T-cell (primary cell): Measurements from ENCODE around the gene ZNF799. TPM values are rescaled to one million over a fixed set of nuclear protein-coding genes. Genes with fewer than 3 reads are reported as not detected.
"Not testable (repeated sequence)": the region's sequence is repeated elsewhere in the genome, so short reads cannot be mapped to it uniquely, and the experiment has no call there.

Experiments
- ATAC-seq, 4 experiments: fragments of 200-7000 bp in 3 of 4; fragments of 150-1000 bp in 1 of 4; cut with Tn5 transposase; replicated peaks in 1 of 4; 1 replicate in 3 of 4; 2 replicates in 1 of 4; pipeline ENCODE4 v1.10.0; 2021; ENCODE audit warnings: moderate library complexity in 3 of 4, mild to moderate bottlenecking in 2 of 4, moderate number of reproducible peaks in 1 of 4
- CTCF ChIA-PET, 2 donors: fragments of 300-600 bp; sonication (Branson Sonifier 250); formaldehyde crosslinking; loops; one replicate each; lab custom pipeline; 2022; ENCODE audit warnings: antibody characterized with exemption in 2 of 2; lab: Charles Lee
- POLR2A ChIA-PET, 2 donors: fragments of 300-600 bp; sonication (Branson Sonifier 250); formaldehyde crosslinking; loops; one replicate each; lab custom pipeline; 2022; ENCODE audit warnings: antibody characterized with exemption in 2 of 2; lab: Charles Lee
- DNase-seq, 35 experiments: peaks; one replicate each; pipeline versions ENCODE4 v3.0.0 to v3.0.0-alpha.2; 2013 to 2023
- H3K27ac ChIP-seq: one replicate; pipeline ENCODE4 v1.5.1; 2013; ENCODE audit warnings: low read length
- H3K27me3 ChIP-seq, 2 experiments: replicated peaks in 1 of 2; 1 replicate in 1 of 2; 2 replicates in 1 of 2; pipeline versions ENCODE4 v1.6.1 to v1.7.0; 2013; ENCODE audit warnings: low read length in 1 of 2, mixed read lengths in 1 of 2; ENCODE audit not compliant: control insufficient read depth in 2 of 2, insufficient read depth in 2 of 2; ENCODE audit errors: extremely low read depth in 1 of 2
- H3K36me3 ChIP-seq, 2 donors: 1 replicate in 1 of 2; 2 replicates in 1 of 2; pipeline versions ENCODE4 v1.6.1 to v1.7.0; 2013; ENCODE audit warnings: low read length in 1 of 2; ENCODE audit not compliant: control insufficient read depth in 2 of 2, insufficient read depth in 1 of 2; ENCODE audit errors: extremely low read depth in 1 of 2
- H3K4me1 ChIP-seq, 2 experiments: 1 replicate in 1 of 2; 2 replicates in 1 of 2; pipeline versions ENCODE4 v1.6.1 to v1.7.0; 2013; ENCODE audit warnings: low read length in 2 of 2, mixed read lengths in 1 of 2; ENCODE audit not compliant: insufficient read depth in 2 of 2, control insufficient read depth in 1 of 2; ENCODE audit errors: extremely low read depth in 1 of 2
- H3K4me3 ChIP-seq, 2 donors: 1 replicate in 1 of 2; 2 replicates in 1 of 2; pipeline versions ENCODE4 v1.5.1 to v1.7.0; 2013; ENCODE audit warnings: mild to moderate bottlenecking in 2 of 2, low read length in 1 of 2, moderate library complexity in 1 of 2; ENCODE audit not compliant: control insufficient read depth in 1 of 2; ENCODE audit errors: extremely low read depth in 1 of 2
- H3K9me3 ChIP-seq: 2 replicates; pipeline ENCODE4 v1.7.0; 2013
- H3K27ac Mint-ChIP-seq, 2 donors: one replicate each; pipeline ENCODE4 v1.8.0; 2020 to 2021; ENCODE audit warnings: mild to moderate bottlenecking in 2 of 2, mixed read lengths in 2 of 2
- H3K27me3 Mint-ChIP-seq, 2 donors: one replicate each; pipeline ENCODE4 v1.8.0; 2021 to 2022; ENCODE audit warnings: mixed read lengths in 2 of 2
- H3K36me3 Mint-ChIP-seq: one replicate; pipeline ENCODE4 v1.8.0; 2021; ENCODE audit warnings: mixed read lengths
- H3K4me1 Mint-ChIP-seq, 3 donors: one replicate each; pipeline ENCODE4 v1.8.0; 2020 to 2022; ENCODE audit warnings: mixed read lengths in 3 of 3, mild to moderate bottlenecking in 1 of 3
- H3K4me3 Mint-ChIP-seq, 3 donors: one replicate each; pipeline ENCODE4 v1.8.0; 2020 to 2022; ENCODE audit warnings: mild to moderate bottlenecking in 3 of 3, mixed read lengths in 3 of 3, moderate library complexity in 3 of 3
- H3K9me3 Mint-ChIP-seq, 3 donors: one replicate each; pipeline ENCODE4 v1.8.0; 2020 to 2022; ENCODE audit warnings: mixed read lengths in 3 of 3
- WGBS: methylation state at CpG from one replicate; pipeline ENCODE4 v1.1.5; 2013; ENCODE audit warnings: missing lambda C conversion rate; ENCODE audit not compliant: insufficient coverage; 5-methylcytosine and 5-hydroxymethylcytosine counted together
- total RNA-seq, 35 experiments: library from RNA in 6 of 35; stranded (reverse) in 6 of 35; fragments of 120-200 nt in 1 of 35; gene quantifications; one replicate each; pipeline versions ENCODE4 v1.2.1 to v1.2.4 and lab custom pipeline; 2013 to 2026

ZNF799 gene
- total RNA-seq, 5 donors from 2014 or later (not counting 1 experiment from before 2014, with no cell fraction given), result 2.2 to 9.8 (median 8.1) TPM

DNA sequence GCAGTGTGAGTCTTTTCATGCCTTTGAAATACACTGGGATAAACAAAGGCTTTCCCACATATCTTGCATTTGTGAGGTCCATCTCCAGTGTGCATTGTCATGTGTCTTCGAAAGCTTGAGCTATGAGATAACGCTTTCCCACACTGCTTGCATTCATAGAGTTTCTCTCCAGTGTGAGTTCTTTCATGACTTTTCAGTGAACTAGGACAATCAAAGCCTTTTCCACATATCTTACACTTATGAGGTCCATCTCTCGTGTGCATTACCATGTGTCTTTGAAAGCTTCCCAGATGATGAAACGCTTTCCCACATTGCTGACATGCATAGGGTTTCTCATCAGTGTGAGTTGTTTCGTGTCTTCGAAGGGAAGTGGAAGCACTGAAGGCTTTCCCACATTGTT, 9.9 kb downstream of the ZNF799 start:
- Histone ChIP-seq H3K4me3 (peak overlapping the region in 1 of 2 donors; percentile 1), H3K36me3 (peaks cover 0 to 18% of the 10 kb centered on the region in 2 donors)
- H3K4me1 Mint-ChIP-seq, H3K27me3 ChIP-seq, POLR2A ChIA-PET, H3K27ac ChIP-seq, H3K9me3 ChIP-seq, DNase-seq, ATAC-seq, H3K27me3 Mint-ChIP-seq, H3K4me1 ChIP-seq, H3K4me3 Mint-ChIP-seq, H3K27ac Mint-ChIP-seq, CTCF ChIA-PET: not testable (repeated sequence)
- 100% methylated on average over 2 of the region's 6 CpGs for WGBS
- H3K9me3 Mint-ChIP-seq, result peaks cover 11 to 42% (median 33%) of the 10 kb centered on the region in 3 donors
- peaks cover 73% of the 10 kb centered on the region for H3K36me3 Mint-ChIP-seq

DNA sequence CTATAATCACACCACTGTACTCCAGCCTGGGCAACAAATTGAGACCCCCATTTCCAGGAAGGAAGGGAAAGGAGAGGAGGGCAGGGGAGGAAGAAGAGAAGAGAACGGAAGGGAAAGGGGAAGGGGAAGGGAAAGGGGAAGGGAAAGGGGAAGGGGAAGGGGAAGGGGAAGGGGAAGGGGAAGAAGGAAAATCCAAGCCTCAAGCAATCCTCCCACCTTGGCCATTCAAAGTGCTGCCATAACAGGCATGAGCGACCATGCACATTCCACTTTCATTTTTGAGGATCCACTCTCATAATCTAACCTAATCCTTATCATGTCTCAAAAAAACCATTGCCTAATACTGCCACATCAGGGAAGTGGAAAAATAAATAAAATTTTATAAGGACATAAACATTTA, 14.7 kb downstream of the ZNF799 start:
- H3K27ac Mint-ChIP-seq, H3K4me3 Mint-ChIP-seq, H3K9me3 ChIP-seq, H3K27ac ChIP-seq, H3K36me3 ChIP-seq, H3K4me1 ChIP-seq, H3K27me3 ChIP-seq, H3K4me1 Mint-ChIP-seq, H3K4me3 ChIP-seq, ATAC-seq, DNase-seq, H3K27me3 Mint-ChIP-seq, POLR2A ChIA-PET: not testable (repeated sequence)
- H3K36me3 Mint-ChIP-seq, result peaks cover 46% of the 10 kb centered on the region
- no CpG with 5 or more reads among the region's 2 CpGs for WGBS
- H3K9me3 Mint-ChIP-seq, result peaks cover 3 to 36% (median 21%) of the 10 kb centered on the region in 3 donors
- CTCF ChIA-PET, result interaction anchor here in 1 of 2 donors (0.6 kb wide), 1 partner anchor 287 kb away, joined by 3 read pairs; no protein-coding TSS in a partner anchor

DNA sequence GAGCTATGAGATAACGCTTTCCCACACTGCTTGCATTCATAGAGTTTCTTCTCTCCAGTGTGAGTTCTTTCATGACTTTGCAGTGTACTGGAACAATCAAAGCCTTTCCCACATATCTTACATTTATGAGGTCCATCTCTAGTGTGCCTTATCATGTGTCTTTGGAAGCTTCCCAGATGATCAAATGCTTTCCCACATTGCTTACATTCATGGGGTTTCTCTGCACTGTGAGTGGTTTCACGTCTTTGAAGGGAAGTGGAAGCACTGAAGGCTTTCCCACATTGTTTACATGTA, 20.7 kb downstream of the ZNF799 start:
- no CpG with 5 or more reads among the region's 2 CpGs for WGBS
- no peak overlapping the region for H3K4me3 ChIP-seq

DNA sequence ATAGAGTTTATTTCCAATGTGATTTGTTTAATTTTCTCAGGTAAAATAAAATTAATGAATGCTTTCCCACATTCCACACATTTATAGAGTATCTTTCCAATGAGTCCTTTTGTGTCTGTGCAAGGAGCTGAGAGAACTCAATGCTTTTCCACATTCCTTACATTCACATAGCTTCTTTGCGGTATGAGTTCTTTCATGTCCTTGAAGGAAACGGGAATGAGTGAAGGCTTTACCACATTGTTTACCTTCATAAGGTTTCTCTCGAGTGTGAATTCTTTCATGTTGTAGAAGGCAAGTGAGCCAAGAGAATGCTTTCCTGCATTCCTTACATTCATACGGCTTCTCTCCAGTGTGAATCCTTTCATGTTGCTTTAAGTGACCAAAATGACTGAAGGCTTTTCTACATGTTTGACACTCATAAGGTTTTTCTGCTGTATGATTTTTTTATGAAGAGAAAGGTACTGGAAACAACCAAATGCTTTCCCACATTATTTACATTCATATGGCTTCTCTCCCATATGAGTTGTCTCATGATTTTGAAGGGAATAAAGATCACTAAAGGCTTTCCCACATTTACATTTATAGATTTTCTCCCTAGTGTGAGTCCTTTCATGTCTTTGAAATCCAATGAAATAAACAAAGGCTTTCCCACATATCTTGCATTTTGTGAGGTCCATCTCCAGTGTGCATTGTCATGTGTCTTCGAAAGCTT, 21.2 kb downstream of the ZNF799 start:
- Mint-ChIP-seq H3K9me3 (peaks cover 8 to 51% (median 41%) of the 10 kb centered on the region in 3 donors), H3K36me3 (peaks cover 45% of the 10 kb centered on the region), H3K27ac (no peak overlapping the region), H3K27me3 (no peaks in the 10 kb centered on the region), H3K4me1 (no peaks in the 10 kb centered on the region), H3K4me3 (no peak overlapping the region)
- Histone ChIP-seq H3K27ac (no peak overlapping the region), H3K36me3 (peaks cover 3 to 6% of the 10 kb centered on the region in 2 donors), H3K4me1 (no peaks in the 10 kb centered on the region), H3K27me3 (no peaks in the 10 kb centered on the region), H3K9me3 (peaks cover 2% of the 10 kb centered on the region), H3K4me3 (no peak overlapping the region)
- CTCF ChIA-PET, result no interaction called here
- no peak for DNase-seq
- POLR2A ChIA-PET, result no interaction called here
- WGBS, result 100% methylated on average over 1 of the region's 5 CpGs
- ATAC-seq, result no peak

More for the DNA sequence above, 20.7 kb downstream of the ZNF799 start:
- POLR2A ChIA-PET, result no interaction called here
- Histone ChIP-seq H3K27ac (no peak overlapping the region), H3K36me3 (peaks cover 3 to 6% of the 10 kb centered on the region in 2 donors), H3K27me3 (no peaks in the 10 kb centered on the region), H3K4me1 (no peaks in the 10 kb centered on the region), H3K9me3 (peaks cover 2% of the 10 kb centered on the region)
- no peak overlapping the region for H3K27ac Mint-ChIP-seq
- no peaks in the 10 kb centered on the region for H3K4me1 Mint-ChIP-seq
- DNase-seq (no peak), ATAC-seq (no peak)
- peaks cover 42% of the 10 kb centered on the region for H3K36me3 Mint-ChIP-seq
- peaks cover 6 to 52% (median 43%) of the 10 kb centered on the region in 3 donors for H3K9me3 Mint-ChIP-seq
- CTCF ChIA-PET, result no interaction called here
- H3K27me3 Mint-ChIP-seq, result no peaks in the 10 kb centered on the region
- H3K4me3 Mint-ChIP-seq, result no peak overlapping the region

DNA sequence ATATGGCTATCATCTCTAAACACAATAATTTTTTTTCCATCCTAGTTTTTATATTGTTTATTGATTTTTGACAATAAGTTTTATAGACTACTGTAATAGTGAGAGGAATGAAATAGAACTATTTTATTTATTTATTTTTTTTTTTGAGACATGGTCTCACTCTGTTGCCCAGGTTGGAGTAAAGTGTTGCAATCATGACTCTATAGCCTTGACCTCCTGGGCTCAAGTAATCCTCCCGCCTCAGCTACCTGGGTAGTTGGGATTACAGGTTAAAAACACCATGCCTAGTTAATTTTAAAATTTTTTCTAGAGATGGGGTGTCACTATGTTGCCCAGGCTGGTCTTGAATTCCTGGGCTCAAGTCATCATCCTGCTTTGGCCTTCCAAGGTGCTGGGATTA, 27.0 kb downstream of the ZNF799 start:
- Histone ChIP-seq H3K9me3 (peaks cover 2% of the 10 kb centered on the region), H3K4me1 (no peaks in the 10 kb centered on the region), H3K27ac (no peak overlapping the region), H3K36me3 (no peaks in the 10 kb centered on the region), H3K4me3 (no peak overlapping the region), H3K27me3 (no peaks in the 10 kb centered on the region)
- ChIA-PET CTCF (no interaction called here), POLR2A (no interaction called here)
- Mint-ChIP-seq H3K27ac (no peak overlapping the region), H3K4me1 (no peaks in the 10 kb centered on the region), H3K9me3 (peaks cover 8 to 28% (median 24%) of the 10 kb centered on the region in 3 donors), H3K27me3 (no peaks in the 10 kb centered on the region), H3K36me3 (peaks cover 12% of the 10 kb centered on the region), H3K4me3 (no peak overlapping the region)
- ATAC-seq (no peak), DNase-seq (no peak)
- WGBS, result no CpG with 5 or more reads among the region's 1 CpG

DNA sequence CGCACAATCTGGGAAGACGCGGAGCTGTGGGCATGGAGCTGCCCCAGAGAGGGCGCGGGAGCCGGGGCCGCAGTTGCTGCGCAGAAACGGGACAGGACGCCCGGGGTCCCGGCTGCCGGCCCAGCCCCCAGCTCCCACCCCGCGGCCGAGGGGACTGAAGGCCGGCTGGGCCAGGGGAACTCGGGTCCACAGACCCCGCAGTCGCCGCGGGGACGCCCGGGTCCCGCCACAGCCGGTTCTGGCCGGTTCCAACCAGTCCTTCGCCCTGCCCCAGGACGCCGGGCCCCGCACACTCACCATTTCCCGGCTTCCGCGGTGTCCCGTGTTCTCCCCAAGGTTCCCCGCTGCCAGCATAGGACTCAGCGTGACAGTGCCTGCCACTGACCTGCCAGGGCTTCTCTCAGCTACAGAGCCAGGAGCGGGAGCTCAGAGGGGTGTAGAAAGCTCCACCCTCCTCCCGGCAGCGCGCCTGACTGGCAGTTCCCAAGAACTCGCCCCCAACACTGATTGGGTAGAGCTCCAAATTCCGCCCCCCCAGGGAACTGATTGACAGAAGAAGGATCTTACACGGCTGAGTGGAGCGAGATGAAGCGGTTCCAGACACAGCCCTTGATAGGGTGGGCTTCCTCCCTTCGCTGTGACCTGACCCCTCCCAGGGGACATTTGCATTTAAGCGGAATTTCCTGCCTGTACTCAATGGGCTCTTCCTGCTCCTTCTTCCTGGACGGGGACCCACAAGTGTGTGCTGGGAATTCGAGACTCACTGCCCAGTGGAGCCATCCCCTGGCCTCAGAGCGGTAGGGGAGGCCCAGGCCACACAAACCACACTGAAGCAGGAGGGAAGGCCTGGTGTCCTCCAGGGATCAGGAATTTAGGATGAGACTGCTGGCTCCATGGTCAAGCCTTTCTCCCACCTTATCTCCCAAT, 35.6 kb downstream of the ZNF799 start, which contains the start of gene ZNF442:
ZNF442 (minus strand) TSS at position 448 of the 927 bp plus-strand sequence. CDS start 2,052 bp downstream, outside the sequence.
- Mint-ChIP-seq H3K36me3 (peaks cover 4% of the 10 kb centered on the region), H3K4me3 (peak within 1 kb of the TSS; percentile 94 to 95 (median 95)), H3K27ac (peak within 1 kb of the TSS; percentile 71 to 87), H3K4me1 (peaks cover 23 to 27% (median 24%) of the 10 kb centered on the region in 3 donors), H3K27me3 (peaks cover 0 to 6% of the 10 kb centered on the region in 2 donors), H3K9me3 (no peaks in the 10 kb centered on the region)
- ChIA-PET POLR2A (interaction anchor here (0.6 to 0.9 kb wide), 3 partner anchors 32 to 399 kb away, joined by 3 to 8 read pairs (median 4); partner anchors contain the start of gene ZNF563 (in 1 of the 2)), CTCF (interaction anchor here in 1 of 2 donors (1.0 to 1.1 kb wide), 2 partner anchors 32 to 35 kb away, joined by 3 to 5 read pairs; partner anchors contain the start of gene ZNF563)
- peaks cover 0 to 14% of the 10 kb centered on the region in 2 experiments for H3K27me3 ChIP-seq
- peaks cover 6 to 13% of the 10 kb centered on the region in 2 experiments for H3K4me1 ChIP-seq
- H3K4me3 ChIP-seq, result peak within 1 kb of the TSS; percentile 67 to 70
- H3K9me3 ChIP-seq, result no peaks in the 10 kb centered on the region
- ATAC-seq (peak; percentile 98 to 99 (median 99)), DNase-seq (peak; percentile 60 to 90 (median 78))
- WGBS, result 1% methylated on average over 49 of the region's 51 CpGs
- H3K27ac ChIP-seq, result peak within 1 kb of the TSS; percentile 8
- no peaks in the 10 kb centered on the region for H3K36me3 ChIP-seq
